ENCODE results near the gene NPR3.

GRCh38 chr5:32740651-32741050 is 29.5 kb downstream of the NPR3 start:
- TF ChIP-seq USF1 (IDR thresholded peaks at IDR 0.05), result no peak
- no peak for TF ChIP-seq MAX (IDR thresholded peaks at IDR 0.05)
- no peak for TF ChIP-seq RAD21 (IDR thresholded peaks at IDR 0.05; ENCODE audit: low read depth)
- no peak for TF ChIP-seq EP300 (IDR thresholded peaks at IDR 0.05; ENCODE audit: borderline replicate concordance)
- no peak for TF ChIP-seq FOXM1 (IDR thresholded peaks at IDR 0.05; ENCODE audit: borderline replicate concordance, low read depth)
- no peak for TF ChIP-seq TAF1 (IDR thresholded peaks at IDR 0.05; ENCODE audit: low read depth)
- TF ChIP-seq CEBPB (IDR thresholded peaks at IDR 0.05), result no peak
- TF ChIP-seq TCF12 (IDR thresholded peaks at IDR 0.05; ENCODE audit: low read depth), result no peak
- TF ChIP-seq REST (IDR thresholded peaks at IDR 0.05; ENCODE audit: low read depth), result no peak
- TF ChIP-seq CREB1 (IDR thresholded peaks at IDR 0.05; ENCODE audit: low read depth), result no peak
- no peak for TF ChIP-seq YY1 (IDR thresholded peaks at IDR 0.05; ENCODE audit: low read depth)

Data from Ishikawa (cell line).